Mononuclear cell (primary cell): ENCODE data around the gene FOXM1. TPM values are rescaled to one million over a fixed set of nuclear protein-coding genes. Genes with fewer than 3 reads are reported as not detected.
"Not testable (repeated sequence)": the region's sequence is repeated elsewhere in the genome, so short reads cannot be mapped to it uniquely, and the experiment has no call there.

Experiments used
- H3K27me3 ChIP-seq: 2 replicates; pipeline ENCODE4 v1.6.0; 2011; ENCODE audit warnings: low read length, control low read depth; ENCODE audit not compliant: insufficient read depth
- H3K4me1 ChIP-seq: 2 replicates; pipeline ENCODE4 v1.5.1; 2011; ENCODE audit warnings: mild to moderate bottlenecking, low read length, control low read depth; ENCODE audit not compliant: insufficient read depth
- H3K4me3 ChIP-seq: 2 replicates; pipeline ENCODE4 v1.5.1; 2011; ENCODE audit warnings: mild to moderate bottlenecking, low read length, moderate library complexity
- H3K9me3 ChIP-seq: 2 replicates; pipeline ENCODE4 v1.5.1; 2011; ENCODE audit warnings: low read depth, mild to moderate bottlenecking, control low read depth, low read length
- total RNA-seq: library from RNA; depleted of rRNA; stranded (reverse); fragments of >200 nt; gene quantifications from one replicate; pipeline ENCODE4 v1.2.3, GENCODE V29; 2012

FOXM1 gene
- total RNA-seq, 1 donor, result 0.84 TPM

DNA sequence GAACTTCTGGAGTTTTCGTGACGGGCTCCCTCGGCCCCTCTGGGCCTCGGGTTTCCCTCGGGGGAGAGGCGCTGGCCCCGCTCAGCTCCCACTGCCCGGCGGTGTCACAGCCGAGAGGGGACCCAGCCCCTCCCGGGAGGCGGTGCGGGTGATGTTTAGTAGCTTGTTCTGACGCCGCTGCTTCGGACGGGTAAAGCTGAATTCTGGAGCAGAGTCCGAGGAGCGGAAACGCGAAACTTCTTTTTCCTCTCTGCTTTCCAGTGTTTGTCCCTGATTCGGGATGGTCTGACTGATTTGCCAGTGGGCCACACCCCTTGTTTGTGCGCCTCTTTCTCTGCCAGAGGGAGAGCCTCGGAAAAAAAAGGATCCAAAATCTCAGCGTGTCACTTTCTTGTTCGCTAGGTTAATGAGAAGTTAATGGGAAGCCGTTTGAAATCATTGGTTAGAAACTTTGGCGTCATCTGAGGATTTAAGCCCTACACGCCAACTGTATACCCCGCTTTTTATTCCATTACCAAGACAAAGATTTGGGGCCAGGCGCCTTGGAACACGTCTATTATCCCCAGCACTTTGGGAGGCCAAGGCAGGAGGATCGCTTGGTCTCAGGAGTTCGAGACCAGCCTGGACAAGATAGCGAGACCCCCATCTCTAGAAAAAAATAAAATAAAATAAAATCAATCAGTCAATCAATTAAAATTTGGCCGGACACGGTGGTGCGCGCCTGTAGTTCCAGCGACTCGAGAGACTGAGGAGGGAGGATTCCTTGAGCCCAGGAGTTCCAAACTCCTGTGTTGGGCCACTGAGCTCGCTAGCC lies 14.5 kb upstream of the FOXM1 start:
- no peaks in the 10 kb centered on the region for H3K9me3 ChIP-seq
- no peaks in the 10 kb centered on the region for H3K27me3 ChIP-seq
- peak overlapping the region; percentile 63 for H3K4me3 ChIP-seq
- peaks cover 14% of the 10 kb centered on the region for H3K4me1 ChIP-seq

DNA sequence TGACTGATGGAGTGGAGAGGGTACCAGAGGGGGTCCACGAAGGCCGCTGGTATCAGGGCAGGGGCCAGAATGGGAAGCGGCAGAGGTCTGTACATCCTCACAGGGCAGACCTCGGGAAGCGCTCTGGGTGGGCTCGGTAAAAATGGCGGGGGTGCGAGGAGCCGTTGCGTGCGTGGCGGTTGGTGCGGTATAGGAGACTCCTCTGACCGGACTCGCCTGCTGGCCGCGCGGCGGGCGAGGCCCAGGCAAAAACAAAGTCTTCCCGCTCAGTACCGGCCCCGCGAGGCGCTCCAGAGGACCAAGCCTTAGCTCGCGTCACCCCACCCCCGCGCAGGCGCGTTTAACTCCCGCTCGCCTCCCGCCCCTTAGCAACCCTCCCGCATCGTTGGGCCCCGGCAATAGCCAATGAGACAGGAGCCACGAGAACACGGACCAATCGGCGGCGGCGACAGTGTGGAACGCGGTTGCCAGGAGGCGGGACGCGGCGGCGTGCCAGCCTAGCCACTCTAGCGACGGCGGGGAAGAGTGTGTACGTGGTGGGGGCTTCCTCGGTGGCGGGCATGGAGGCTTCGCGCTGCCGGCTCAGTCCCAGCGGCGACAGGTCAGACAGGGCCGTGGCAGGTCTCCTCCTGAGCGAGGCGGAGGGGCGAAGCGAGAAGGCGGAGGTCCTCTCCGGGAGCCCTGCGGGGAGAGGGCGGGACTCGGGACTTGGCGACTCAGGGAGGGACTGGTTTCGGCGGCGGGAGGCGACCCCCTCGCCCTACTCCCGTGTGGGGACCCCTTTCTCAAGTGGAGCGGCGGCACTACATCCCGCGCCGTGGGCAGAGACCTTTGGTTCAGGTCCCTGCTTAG lies 13.6 kb upstream of the FOXM1 start, which contains the start of gene TULP3:
Gene TULP3, plus strand, starts transcription at position 504 of the 852 bp plus-strand sequence. Its CDS starts 57 bp downstream, at position 561.
- no peaks in the 10 kb centered on the region for H3K27me3 ChIP-seq
- H3K4me3 ChIP-seq, result peak within 1 kb of the TSS; percentile 63
- H3K4me1 ChIP-seq, result peaks cover 14% of the 10 kb centered on the region
- no peaks in the 10 kb centered on the region for H3K9me3 ChIP-seq

DNA sequence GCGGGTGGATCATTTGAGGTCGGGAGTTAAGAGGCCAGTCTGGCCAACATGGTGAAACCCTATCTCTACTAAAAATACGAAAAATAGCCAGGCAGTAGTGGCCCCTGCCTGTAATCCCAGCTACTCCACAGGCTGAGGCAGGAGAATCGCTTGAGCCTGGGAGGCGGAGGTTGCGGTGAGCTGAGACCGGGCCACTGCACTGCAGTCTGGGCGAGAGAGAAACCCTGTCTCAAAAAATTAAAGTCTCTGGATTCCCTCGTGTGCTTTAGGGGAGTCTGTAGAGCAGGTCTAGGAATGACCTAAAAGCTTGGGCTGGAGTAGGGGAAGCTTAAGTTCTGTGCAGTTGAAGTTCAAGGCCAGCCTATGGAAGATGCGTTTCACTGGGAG lies 13.0 kb upstream of the FOXM1 start:
- Histone ChIP-seq H3K4me1 (peaks cover 14% of the 10 kb centered on the region), H3K4me3 (peak overlapping the region; percentile 63), H3K9me3 (no peaks in the 10 kb centered on the region), H3K27me3 (no peaks in the 10 kb centered on the region)

- Histone ChIP-seq H3K4me3 (no peak overlapping the region), H3K4me1 (peaks cover 14% of the 10 kb centered on the region), H3K9me3 (no peaks in the 10 kb centered on the region), H3K27me3 (no peaks in the 10 kb centered on the region)
Measured at GRCh38 chr12:2886768-2887450, 9.9 kb upstream of the FOXM1 start.

DNA sequence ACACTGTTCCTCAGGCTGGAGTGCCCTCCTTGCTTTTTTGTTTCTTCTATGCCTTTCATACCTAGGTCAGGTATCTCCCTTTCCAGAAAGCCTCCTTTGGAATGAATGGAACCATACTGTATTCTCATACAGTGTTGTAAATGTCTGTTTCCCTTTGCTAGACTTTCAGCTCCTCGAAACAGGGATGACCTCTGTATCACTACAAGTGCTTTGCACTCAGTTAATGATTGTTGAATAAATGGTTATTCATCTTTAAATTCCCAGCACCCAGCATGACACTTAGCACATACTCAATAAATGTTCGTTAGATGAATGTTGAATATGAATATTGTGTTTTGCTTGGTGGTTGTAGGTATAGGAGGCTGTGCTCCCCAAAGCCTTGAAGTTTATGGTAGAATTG lies 7.8 kb upstream of the FOXM1 start:
- no peak overlapping the region for H3K4me3 ChIP-seq
- H3K9me3 ChIP-seq, result no peaks in the 10 kb centered on the region
- peaks cover 3% of the 10 kb centered on the region for H3K4me1 ChIP-seq
- no peaks in the 10 kb centered on the region for H3K27me3 ChIP-seq

DNA sequence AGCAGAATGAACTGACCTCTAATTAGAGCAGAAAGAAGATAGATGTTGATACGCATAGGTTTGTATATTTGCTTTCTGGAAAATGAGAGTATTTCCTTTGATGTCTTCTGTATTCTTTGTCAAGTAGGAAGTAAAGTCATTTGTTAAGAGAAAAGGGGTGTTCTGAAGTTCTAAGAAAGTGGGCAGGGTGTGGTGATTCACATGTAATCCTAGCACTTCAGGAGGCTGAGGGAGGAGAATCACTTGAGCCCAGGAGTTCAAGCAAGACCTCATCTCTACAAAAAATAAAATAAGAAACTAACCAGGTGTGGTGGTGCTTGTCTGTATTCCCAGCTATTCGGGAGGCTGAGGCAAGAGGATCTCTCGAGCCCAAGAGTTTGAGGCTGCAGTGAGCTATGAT lies 2.9 kb upstream of the FOXM1 start:
- peaks cover 34% of the 10 kb centered on the region for H3K4me1 ChIP-seq
- no peaks in the 10 kb centered on the region for H3K27me3 ChIP-seq
- no peak overlapping the region for H3K4me3 ChIP-seq
- no peaks in the 10 kb centered on the region for H3K9me3 ChIP-seq

DNA sequence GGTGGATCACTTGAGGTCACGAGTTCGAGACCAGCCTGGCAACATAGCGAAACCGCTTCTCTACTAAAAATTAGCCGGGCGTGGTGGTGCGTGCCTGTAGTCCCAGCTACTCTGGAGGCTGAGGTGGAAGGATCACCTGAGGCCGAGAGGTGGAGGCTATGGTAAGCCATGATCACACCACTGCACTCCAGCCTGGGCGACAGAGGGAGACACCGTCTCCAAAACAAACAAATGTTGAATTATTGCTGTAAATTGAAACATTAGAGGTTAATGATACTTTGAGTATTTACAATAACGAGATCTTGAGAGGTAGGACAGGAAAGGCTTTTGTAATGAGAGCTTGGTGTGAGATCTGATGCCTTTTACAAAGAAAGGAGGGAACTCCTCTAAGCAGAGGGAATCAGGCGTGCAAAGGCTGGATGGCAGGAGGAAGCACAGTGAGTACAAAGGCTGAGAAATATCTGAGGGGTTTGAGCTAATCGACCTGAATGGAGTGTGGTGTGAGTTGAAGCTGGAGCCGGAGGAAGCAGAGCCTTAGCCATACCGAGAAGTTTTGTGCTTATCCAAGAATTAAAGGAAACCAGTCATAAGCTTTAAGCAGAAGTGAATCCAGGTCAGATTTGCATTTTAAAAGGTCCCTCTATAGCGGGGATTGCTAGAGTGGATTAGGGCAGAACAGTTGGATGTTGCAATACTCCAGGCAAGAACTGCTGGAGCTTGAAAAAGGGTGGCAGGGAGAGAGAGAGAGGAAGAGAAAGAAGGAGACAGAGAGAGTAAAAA lies 1.2 kb upstream of the FOXM1 start:
- no peaks in the 10 kb centered on the region for H3K9me3 ChIP-seq
- peak overlapping the region; percentile 97 for H3K4me3 ChIP-seq
- peaks cover 34% of the 10 kb centered on the region for H3K4me1 ChIP-seq
- no peaks in the 10 kb centered on the region for H3K27me3 ChIP-seq

DNA sequence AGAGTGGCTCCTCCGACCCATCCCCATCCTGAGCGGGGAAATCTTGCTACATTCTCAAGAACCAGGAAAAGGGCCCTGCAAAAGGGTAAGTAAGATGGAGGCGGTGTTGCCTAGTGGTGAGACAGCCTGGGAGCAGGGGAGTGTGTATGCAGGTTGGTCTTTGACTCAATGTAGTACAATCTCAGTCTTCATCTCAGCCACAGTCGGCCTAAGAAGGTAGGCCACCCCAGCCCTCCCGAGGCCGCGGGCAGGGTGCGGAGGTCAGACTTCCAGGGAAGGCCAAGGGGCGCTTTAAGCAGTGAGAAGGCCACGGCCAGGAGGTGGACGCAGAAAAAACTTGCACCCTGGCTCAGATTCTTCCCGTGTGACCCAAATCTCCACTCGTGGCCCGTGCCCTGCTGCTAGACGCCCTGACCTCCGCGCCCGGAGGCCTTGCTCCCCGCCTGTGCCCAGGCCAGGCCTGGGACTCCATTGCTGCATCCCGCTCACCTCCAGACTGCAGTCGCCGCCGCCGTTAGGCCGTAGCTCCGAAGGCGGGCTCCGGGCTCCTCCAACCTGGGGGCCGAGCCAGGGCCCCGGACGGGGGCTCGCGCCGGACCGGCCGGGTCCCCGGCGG lies 435 bp downstream of the FOXM1 start:
- H3K9me3 ChIP-seq, result no peaks in the 10 kb centered on the region

GRCh38 chr12:2868986-2869632 lies 7.9 kb downstream of the FOXM1 start:
- H3K4me1 ChIP-seq, H3K9me3 ChIP-seq, H3K4me3 ChIP-seq, H3K27me3 ChIP-seq: not testable (repeated sequence)

More for the DNA sequence above, 435 bp downstream of the FOXM1 start:
- Histone ChIP-seq H3K4me1 (peaks cover 34% of the 10 kb centered on the region), H3K4me3 (peak overlapping the region; percentile 97), H3K27me3 (no peaks in the 10 kb centered on the region)

GRCh38 chr12:2864198-2864597 lies 12.8 kb downstream of the FOXM1 start:
- Histone ChIP-seq H3K4me3 (no peak overlapping the region), H3K9me3 (no peaks in the 10 kb centered on the region), H3K27me3 (no peaks in the 10 kb centered on the region), H3K4me1 (no peaks in the 10 kb centered on the region)

DNA sequence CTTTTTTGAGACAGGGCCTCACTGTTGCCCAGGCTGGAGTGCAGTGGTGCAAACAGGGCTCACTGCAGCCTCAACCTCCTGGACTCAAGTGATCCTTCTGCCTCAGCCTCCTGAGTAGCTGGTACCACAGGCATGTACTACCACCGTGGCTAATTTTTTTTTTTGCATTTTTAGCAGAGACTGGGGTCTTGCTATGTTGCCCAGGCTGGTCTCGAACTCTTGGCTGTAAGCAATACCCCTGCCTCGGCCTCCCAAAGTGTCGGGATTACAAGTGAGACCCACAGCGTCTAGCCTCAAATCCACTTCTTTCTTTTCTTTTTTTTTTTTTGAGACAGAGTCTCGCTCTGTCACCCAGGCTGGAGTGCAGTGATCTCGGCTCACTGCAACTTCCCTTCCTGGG lies 13.6 kb downstream of the FOXM1 start:
- H3K4me1 ChIP-seq, H3K4me3 ChIP-seq, H3K9me3 ChIP-seq, H3K27me3 ChIP-seq: not testable (repeated sequence)

- Histone ChIP-seq H3K4me1 (no peaks in the 10 kb centered on the region), H3K9me3 (no peaks in the 10 kb centered on the region)
Measured at GRCh38 chr12:2862876-2863275, 14.1 kb downstream of the FOXM1 start.

GRCh38 chr12:2860170-2860569 lies 16.8 kb downstream of the FOXM1 start:
- Histone ChIP-seq H3K27me3 (no peaks in the 10 kb centered on the region), H3K4me1 (no peaks in the 10 kb centered on the region), H3K4me3 (no peak overlapping the region), H3K9me3 (no peaks in the 10 kb centered on the region)

More at GRCh38 chr12:2862876-2863275, 14.1 kb downstream of the FOXM1 start:
- Histone ChIP-seq H3K27me3 (no peaks in the 10 kb centered on the region), H3K4me3 (no peak overlapping the region)
